ENCODE measurements around the gene ARID5A. TPM values are rescaled to one million over a fixed set of nuclear protein-coding genes. Genes with fewer than 3 reads are reported as not detected.
A peak's percentile ranks its signal among the peaks of the same experiment; 100 is the strongest.

ARID5A gene
- total RNA-seq, 4 donors from 2014 or later = 9.8 to 113 (median 18.1) TPM

- in situ Hi-C loops (cut with MboI; ENCODE audit: low pct_ligation_motif_present in 1 of 4, low pct_unique_long_range_greater_than_20kb in 1 of 4, low sequenced_read_pairs in 3 of 4) = loop anchor here in 2 of 4 donors (5.0 to 25.0 kb wide), 3 partner anchors 100 to 495 kb away; partner anchors contain the start of gene SNRNP200 (in 1 of the 2)
- no peak for DNase-seq
- H3K9me3 ChIP-seq = no peaks in the 10 kb centered on the region
- TF ChIP-seq CTCF (IDR thresholded peaks at IDR 0.05) (no peak), POLR2A (IDR thresholded peaks at IDR 0.05) (no peak), EP300 (IDR thresholded peaks at IDR 0.05; ENCODE audit: low read depth) (no peak), POLR2AphosphoS5 (IDR thresholded peaks at IDR 0.05) (no peak)
- H3K27ac ChIP-seq = no peak overlapping the region
- H3K4me1 ChIP-seq = peaks cover 7 to 36% (median 16%) of the 10 kb centered on the region in 4 donors
- WGBS, 2 donors (ENCODE audit: low coverage in 1 of 2) = 93 to 94% methylated on average over 5 to 7 of the region's 7 CpGs
- intact Hi-C loops (cut with DNase I; ENCODE audit: low total_unique reads) = loop anchor here (5.0 kb wide), 2 partner anchors 50 to 100 kb away; no protein-coding TSS in a partner anchor
- no peaks in the 10 kb centered on the region for H3K27me3 ChIP-seq
- H3K36me3 ChIP-seq = no peaks in the 10 kb centered on the region
- no peak overlapping the region for H3K4me3 ChIP-seq
These were observed 29.7 kb upstream of the ARID5A start for GRCh38 chr2:96506907-96507240.

GRCh38 chr2:96507957-96508520, 28.5 kb upstream of the ARID5A start:
- peak overlapping the region in 3 of 4 donors; percentile 13 to 38 (median 21) for H3K4me3 ChIP-seq
- H3K27ac ChIP-seq = no peak overlapping the region
- H3K36me3 ChIP-seq = no peaks in the 10 kb centered on the region
- intact Hi-C loops (cut with DNase I; ENCODE audit: low total_unique reads) (loop anchor here (5.0 kb wide), 2 partner anchors 49 to 101 kb away; no protein-coding TSS in a partner anchor), in situ Hi-C loops (cut with MboI; ENCODE audit: low pct_ligation_motif_present in 1 of 4, low pct_unique_long_range_greater_than_20kb in 1 of 4, low sequenced_read_pairs in 3 of 4) (loop anchor here in 2 of 4 donors (5.0 to 25.0 kb wide), 3 partner anchors 101 to 496 kb away; partner anchors contain the start of gene SNRNP200 (in 1 of the 2))
- TF ChIP-seq POLR2A (IDR thresholded peaks at IDR 0.05) = no peak
- TF ChIP-seq POLR2AphosphoS5 (IDR thresholded peaks at IDR 0.05) = no peak
- TF ChIP-seq EP300 (IDR thresholded peaks at IDR 0.05; ENCODE audit: low read depth) = no peak
- TF ChIP-seq CTCF (IDR thresholded peaks at IDR 0.05) = peak; percentile 99 to 100 (median 100)
- no peaks in the 10 kb centered on the region for H3K27me3 ChIP-seq
- peaks cover 7 to 30% (median 14%) of the 10 kb centered on the region in 4 donors for H3K4me1 ChIP-seq
- peak; percentile 83 for DNase-seq
- WGBS, 2 donors (ENCODE audit: low coverage in 1 of 2) = 0 to 6% methylated on average over 2 to 27 of the region's 38 CpGs
- no peaks in the 10 kb centered on the region for H3K9me3 ChIP-seq

- WGBS, 2 donors (ENCODE audit: low coverage in 1 of 2) = 91% methylated on average over 9 of the region's 26 CpGs; no CpG with 5 or more reads in 1 of the 2 donors
- no peak overlapping the region for H3K27ac ChIP-seq
- no peaks in the 10 kb centered on the region for H3K27me3 ChIP-seq
- intact Hi-C loops (cut with DNase I; ENCODE audit: low total_unique reads) (loop anchor here (5.0 kb wide), 2 partner anchors 49 to 101 kb away; no protein-coding TSS in a partner anchor), in situ Hi-C loops (cut with MboI; ENCODE audit: low pct_ligation_motif_present in 1 of 4, low pct_unique_long_range_greater_than_20kb in 1 of 4, low sequenced_read_pairs in 3 of 4) (loop anchor here in 2 of 4 donors (5.0 to 25.0 kb wide), 3 partner anchors 101 to 496 kb away; partner anchors contain the start of gene SNRNP200 (in 1 of the 2))
- H3K4me3 ChIP-seq = peak overlapping the region in 1 of 4 donors; percentile 38
- peaks cover 7 to 26% (median 13%) of the 10 kb centered on the region in 4 donors for H3K4me1 ChIP-seq
- TF ChIP-seq POLR2AphosphoS5 (IDR thresholded peaks at IDR 0.05) (no peak), POLR2A (IDR thresholded peaks at IDR 0.05) (no peak), CTCF (IDR thresholded peaks at IDR 0.05) (no peak), EP300 (IDR thresholded peaks at IDR 0.05; ENCODE audit: low read depth) (no peak)
- no peak for DNase-seq
- H3K9me3 ChIP-seq = no peaks in the 10 kb centered on the region
- H3K36me3 ChIP-seq = no peaks in the 10 kb centered on the region
These were observed 27.9 kb upstream of the ARID5A start for GRCh38 chr2:96508521-96509113.

GRCh38 chr2:96509114-96509846, 27.3 kb upstream of the ARID5A start:
- intact Hi-C loops (cut with DNase I; ENCODE audit: low total_unique reads) = loop anchor here (5.0 kb wide), 2 partner anchors 48 to 102 kb away; no protein-coding TSS in a partner anchor
- in situ Hi-C loops (cut with MboI; ENCODE audit: low pct_ligation_motif_present in 1 of 4, low pct_unique_long_range_greater_than_20kb in 1 of 4, low sequenced_read_pairs in 3 of 4) = loop anchor here in 2 of 4 donors (5.0 to 25.0 kb wide), 3 partner anchors 102 to 497 kb away; partner anchors contain the start of gene SNRNP200 (in 1 of the 2)

More at GRCh38 chr2:96509114-96509846, 27.3 kb upstream of the ARID5A start:
- TF ChIP-seq EP300 (IDR thresholded peaks at IDR 0.05; ENCODE audit: low read depth) (no peak), POLR2A (IDR thresholded peaks at IDR 0.05) (no peak), CTCF (IDR thresholded peaks at IDR 0.05) (peak; percentile 97 to 99 (median 98))
- H3K4me1 ChIP-seq = peaks cover 7 to 26% (median 13%) of the 10 kb centered on the region in 4 donors
- H3K27me3 ChIP-seq = no peaks in the 10 kb centered on the region
- H3K27ac ChIP-seq = no peak overlapping the region
- peak; percentile 93 for DNase-seq
- H3K36me3 ChIP-seq = no peaks in the 10 kb centered on the region
- WGBS, 2 donors (ENCODE audit: low coverage in 1 of 2) = 30 to 80% methylated on average over 5 to 32 of the region's 32 CpGs
- no peak overlapping the region for H3K4me3 ChIP-seq
- no peaks in the 10 kb centered on the region for H3K9me3 ChIP-seq
